H9 (cell line): Measurements from ENCODE around the gene ISG15. TPM values are rescaled to one million over a fixed set of nuclear protein-coding genes. Genes with fewer than 3 reads are reported as not detected.

Source experiments
- DNase-seq: peaks from one replicate; pipeline ENCODE4 v3.0.0-alpha.2; 2017
- H2AFZ ChIP-seq: one replicate; pipeline ENCODE4 v1.6.1; 2013; ENCODE audit warnings: mild to moderate bottlenecking, low read length, control low read depth, moderate library complexity
- H2AK5ac ChIP-seq: 2 replicates; pipeline ENCODE4 v1.6.1; 2013; ENCODE audit warnings: low read length, control low read depth, mixed read lengths; ENCODE audit not compliant: insufficient read length
- H2BK120ac ChIP-seq: one replicate; pipeline ENCODE4 v1.6.1; 2013; ENCODE audit warnings: low read depth, mild to moderate bottlenecking, low read length, control low read depth, inconsistent platforms; ENCODE audit not compliant: poor library complexity, severe bottlenecking
- H2BK12ac ChIP-seq: 2 replicates; pipeline ENCODE4 v1.6.1; 2013; ENCODE audit warnings: low read length, control low read depth, mixed read lengths, low read depth; ENCODE audit not compliant: insufficient read length
- H2BK15ac ChIP-seq: 2 replicates; pipeline ENCODE4 v1.6.1; 2013; ENCODE audit warnings: low read depth, low read length, control low read depth
- H2BK20ac ChIP-seq: one replicate; pipeline ENCODE4 v1.6.1; 2013; ENCODE audit warnings: low read depth, mild to moderate bottlenecking, low read length, control low read depth, inconsistent platforms; ENCODE audit not compliant: poor library complexity, severe bottlenecking
- H2BK5ac ChIP-seq: 2 replicates; pipeline ENCODE4 v1.6.1; 2013; ENCODE audit warnings: low read length, control low read depth, mixed read lengths; ENCODE audit not compliant: insufficient read length
- H3K14ac ChIP-seq: 2 replicates; pipeline ENCODE4 v1.6.1; 2013; ENCODE audit warnings: low read length, control low read depth; ENCODE audit not compliant: insufficient read depth
- H3K18ac ChIP-seq: 2 replicates; pipeline ENCODE4 v1.6.1; 2013; ENCODE audit warnings: low read depth, mild to moderate bottlenecking, mixed read lengths, low read length, control low read depth; ENCODE audit not compliant: insufficient read length
- H3K23ac ChIP-seq: 2 replicates; pipeline ENCODE4 v1.6.1; 2013; ENCODE audit warnings: low read length, control low read depth, mixed read lengths, low read depth; ENCODE audit not compliant: insufficient read length
- H3K23me2 ChIP-seq: 2 replicates; pipeline ENCODE4 v1.6.1; 2013; ENCODE audit warnings: low read depth, mild to moderate bottlenecking, mixed read lengths, low read length, control low read depth; ENCODE audit not compliant: insufficient read length, poor library complexity, severe bottlenecking
- H3K27ac ChIP-seq: 2 replicates; pipeline ENCODE4 v1.5.1; 2013; ENCODE audit warnings: low read length, control low read depth, mixed read lengths, low read depth; ENCODE audit not compliant: insufficient read length
- H3K27me3 ChIP-seq: 2 replicates; pipeline ENCODE4 v1.6.1; 2013; ENCODE audit warnings: low read length, control low read depth, inconsistent platforms; ENCODE audit not compliant: insufficient read depth
- H3K4ac ChIP-seq: 2 replicates; pipeline ENCODE4 v1.6.1; 2013; ENCODE audit warnings: low read depth, mild to moderate bottlenecking, control low read depth, inconsistent platforms, low read length, moderate library complexity
- H3K4me1 ChIP-seq: 2 replicates; pipeline ENCODE4 v1.6.1; 2013; ENCODE audit warnings: low read length, control low read depth, inconsistent platforms; ENCODE audit not compliant: insufficient read depth
- H3K4me2 ChIP-seq: 2 replicates; pipeline ENCODE4 v1.6.1; 2013; ENCODE audit warnings: low read length, control low read depth, mixed read lengths; ENCODE audit not compliant: insufficient read length, insufficient read depth
- H3K56ac ChIP-seq: 2 replicates; pipeline ENCODE4 v1.6.1; 2013; ENCODE audit warnings: low read depth, mild to moderate bottlenecking, mixed read lengths, low read length, control low read depth; ENCODE audit not compliant: insufficient read length
- H3K79me1 ChIP-seq: 2 replicates; pipeline ENCODE4 v1.6.1; 2013; ENCODE audit warnings: low read depth, mild to moderate bottlenecking, moderate library complexity, low read length, control low read depth, inconsistent platforms; ENCODE audit not compliant: insufficient read depth, poor library complexity, severe bottlenecking
- H3K79me2 ChIP-seq: 2 replicates; pipeline ENCODE4 v1.6.1; 2013; ENCODE audit warnings: low read length, control low read depth, inconsistent platforms; ENCODE audit not compliant: insufficient read depth
- H3K9ac ChIP-seq: 2 replicates; pipeline ENCODE4 v1.6.1; 2013; ENCODE audit warnings: low read length, control low read depth, mixed read lengths; ENCODE audit not compliant: insufficient read length; ENCODE audit errors: extremely low read depth
- H3K9me3 ChIP-seq: one replicate; pipeline ENCODE4 v1.6.1; 2013; ENCODE audit warnings: low read depth, low read length, inconsistent platforms; ENCODE audit not compliant: control insufficient read depth
- H3T11ph ChIP-seq: one replicate; pipeline ENCODE4 v1.6.1; 2013; ENCODE audit warnings: mild to moderate bottlenecking, low read length, control low read depth, inconsistent platforms
- H4K20me1 ChIP-seq: one replicate; pipeline ENCODE4 v1.6.1; 2013; ENCODE audit not compliant: control insufficient read depth, insufficient read length, insufficient read depth
- H4K5ac ChIP-seq: 2 replicates; pipeline ENCODE4 v1.6.1; 2013; ENCODE audit warnings: low read depth, mild to moderate bottlenecking, mixed read lengths, low read length, control low read depth; ENCODE audit not compliant: insufficient read length
- H4K8ac ChIP-seq: replicated peaks from 2 replicates; pipeline ENCODE4 v1.6.1; 2013; ENCODE audit warnings: low read length, control low read depth, mixed read lengths, low read depth; ENCODE audit not compliant: insufficient read length
- H4K91ac ChIP-seq: 2 replicates; pipeline ENCODE4 v1.6.1; 2013; ENCODE audit warnings: low read depth, mild to moderate bottlenecking, moderate library complexity, mixed read lengths, low read length, control low read depth; ENCODE audit not compliant: insufficient read length
- H3K27ac Mint-ChIP-seq, 3 experiments: 2 replicates in 2 of 3; 3 replicates in 1 of 3; pipeline ENCODE4 v1.8.0; 2020 to 2021; ENCODE audit warnings: mixed read lengths in 3 of 3, mild to moderate bottlenecking in 1 of 3, moderate library complexity in 1 of 3
- H3K27me3 Mint-ChIP-seq: 2 replicates; pipeline ENCODE4 v1.8.0; 2021; ENCODE audit warnings: low read depth, mild to moderate bottlenecking, moderate library complexity, mixed read lengths
- H3K36me3 Mint-ChIP-seq, 3 experiments: 2 replicates in 2 of 3; 3 replicates in 1 of 3; pipeline ENCODE4 v1.8.0; 2020 to 2021; ENCODE audit warnings: low read depth in 3 of 3, mixed read lengths in 3 of 3; ENCODE audit not compliant: insufficient read depth in 1 of 3
- H3K4me1 Mint-ChIP-seq, 2 experiments: 2 replicates each; pipeline ENCODE4 v1.8.0; 2020; ENCODE audit warnings: mixed read lengths in 2 of 2
- H3K4me3 Mint-ChIP-seq, 2 experiments: 2 replicates in 1 of 2; 3 replicates in 1 of 2; pipeline ENCODE4 v1.8.0; 2020 to 2021; ENCODE audit warnings: mild to moderate bottlenecking in 2 of 2, mixed read lengths in 2 of 2, moderate library complexity in 1 of 2
- H3K9me3 Mint-ChIP-seq, 2 experiments: 2 replicates in 1 of 2; 3 replicates in 1 of 2; pipeline ENCODE4 v1.8.0; 2020; ENCODE audit warnings: mild to moderate bottlenecking in 2 of 2, mixed read lengths in 2 of 2, moderate library complexity in 1 of 2
- WGBS: extraction: QIAGEN DNeasy Blood & Tissue Kit; methylation state at CpG from one replicate; pipeline ENCODE4 v1.1.7; 2013; ENCODE audit warnings: missing lambda C conversion rate, low lambda C conversion rate, mixed read lengths; ENCODE audit not compliant: insufficient read length; ENCODE audit errors: extremely low coverage; 5-methylcytosine and 5-hydroxymethylcytosine counted together
- total RNA-seq: library from RNA; stranded (reverse); gene quantifications from 2 replicates; pipeline ENCODE4 v1.2.1, GENCODE V29; 2021
- TF ChIP-seq, protein P1 (sequence below): fragments of 200-600 bp; sonication (generic); conservative IDR thresholded peaks from 3 replicates; pipeline ENCODE4 v1.8.0; 2021; ENCODE audit warnings: antibody characterized with exemption, mild to moderate bottlenecking

Gene ISG15
- total RNA-seq, 1 experiment from 2014 or later: 39.7 TPM

DNA sequence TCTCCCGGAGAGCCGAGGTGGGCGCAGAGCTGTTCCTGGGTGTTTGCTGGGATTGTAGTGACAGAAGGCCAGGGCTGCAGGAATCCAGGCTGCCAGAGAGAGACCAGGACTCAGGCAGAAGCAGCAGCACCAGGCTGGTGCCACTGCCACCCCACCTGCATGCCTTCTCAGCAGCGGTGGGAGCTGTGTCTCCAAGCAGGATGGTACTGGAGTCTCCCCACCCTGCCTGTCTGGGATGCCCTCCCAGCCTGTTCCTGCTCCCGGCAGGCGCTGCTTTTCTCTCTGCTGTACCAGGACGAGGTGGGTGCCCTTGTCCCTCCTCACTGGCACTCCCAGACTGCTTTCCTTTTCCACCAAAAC lies 8.9 kb upstream of the ISG15 start:
- no peak overlapping the region for H2AK5ac ChIP-seq
- no peak overlapping the region for H3K4ac ChIP-seq
- no peaks in the 10 kb centered on the region for H3K79me1 ChIP-seq
- H2BK5ac ChIP-seq: no peak overlapping the region
- H3K27ac ChIP-seq: no peak overlapping the region
- Mint-ChIP-seq H3K4me1 (peaks cover 13 to 30% of the 10 kb centered on the region in 2 experiments), H3K9me3 (peaks cover 0 to 4% of the 10 kb centered on the region in 2 experiments; a peak in 2 of 5 replicates), H3K27me3 (peaks cover 80% of the 10 kb centered on the region), H3K36me3 (no peaks in the 10 kb centered on the region), H3K4me3 (no peak overlapping the region), H3K27ac (no peak overlapping the region)
- no peak for DNase-seq
- H2AFZ ChIP-seq: no peak overlapping the region
- H4K91ac ChIP-seq: no peak overlapping the region
- H3K18ac ChIP-seq: no peak overlapping the region
- no peak overlapping the region for H2BK20ac ChIP-seq
- peaks cover 10% of the 10 kb centered on the region for H3K23me2 ChIP-seq
- WGBS: no CpG with 5 or more reads among the region's 7 CpGs
- no peak overlapping the region for H2BK12ac ChIP-seq
- no peaks in the 10 kb centered on the region for H3K79me2 ChIP-seq
- no peak overlapping the region for H4K8ac ChIP-seq
- H4K5ac ChIP-seq: no peak overlapping the region
- H3K14ac ChIP-seq: no peak overlapping the region
- no peaks in the 10 kb centered on the region for H3K9me3 ChIP-seq
- peaks cover 12% of the 10 kb centered on the region; the same call in 1 of the 2 replicates for H3K27me3 ChIP-seq
- H3K4me1 ChIP-seq: no peaks in the 10 kb centered on the region
- H3K23ac ChIP-seq: no peak overlapping the region
- H3K9ac ChIP-seq: no peak overlapping the region
- no peak overlapping the region for H3K4me2 ChIP-seq
- no peak overlapping the region for H3T11ph ChIP-seq
- H2BK120ac ChIP-seq: no peak overlapping the region
- H4K20me1 ChIP-seq: no peaks in the 10 kb centered on the region
- no peak overlapping the region for H2BK15ac ChIP-seq
- TF ChIP-seq, protein P1, sequence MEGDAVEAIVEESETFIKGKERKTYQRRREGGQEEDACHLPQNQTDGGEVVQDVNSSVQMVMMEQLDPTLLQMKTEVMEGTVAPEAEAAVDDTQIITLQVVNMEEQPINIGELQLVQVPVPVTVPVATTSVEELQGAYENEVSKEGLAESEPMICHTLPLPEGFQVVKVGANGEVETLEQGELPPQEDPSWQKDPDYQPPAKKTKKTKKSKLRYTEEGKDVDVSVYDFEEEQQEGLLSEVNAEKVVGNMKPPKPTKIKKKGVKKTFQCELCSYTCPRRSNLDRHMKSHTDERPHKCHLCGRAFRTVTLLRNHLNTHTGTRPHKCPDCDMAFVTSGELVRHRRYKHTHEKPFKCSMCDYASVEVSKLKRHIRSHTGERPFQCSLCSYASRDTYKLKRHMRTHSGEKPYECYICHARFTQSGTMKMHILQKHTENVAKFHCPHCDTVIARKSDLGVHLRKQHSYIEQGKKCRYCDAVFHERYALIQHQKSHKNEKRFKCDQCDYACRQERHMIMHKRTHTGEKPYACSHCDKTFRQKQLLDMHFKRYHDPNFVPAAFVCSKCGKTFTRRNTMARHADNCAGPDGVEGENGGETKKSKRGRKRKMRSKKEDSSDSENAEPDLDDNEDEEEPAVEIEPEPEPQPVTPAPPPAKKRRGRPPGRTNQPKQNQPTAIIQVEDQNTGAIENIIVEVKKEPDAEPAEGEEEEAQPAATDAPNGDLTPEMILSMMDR: no peak
- H3K56ac ChIP-seq: no peak overlapping the region
